PC-9 (cell line): ENCODE measurements around the gene ACHE. TPM values are rescaled to one million over a fixed set of nuclear protein-coding genes. Genes with fewer than 3 reads are reported as not detected.

Experiments
- Bru-seq: library from RNA; stranded (reverse); fragments of 400-500 nt; gene quantifications from one replicate; lab custom pipeline; 2021; lab: Mats Ljungman, UMichigan
- BruChase-seq, 2 experiments: library from RNA; stranded (reverse); fragments of 400-500 nt; gene quantifications; one replicate each; lab custom pipeline; 2021; lab: Mats Ljungman, UMichigan
- BruUV-seq: library from RNA; stranded (reverse); fragments of 400-500 nt; replicated peaks from 2 replicates; lab custom pipeline; 2021; lab: Mats Ljungman, UMichigan
- CTCF ChIA-PET: fragments of 300-600 bp; sonication (Branson Sonifier 250); formaldehyde crosslinking; loops from one replicate; lab custom pipeline; 2022; ENCODE audit warnings: antibody characterized with exemption; lab: Charles Lee
- POLR2A ChIA-PET: fragments of 300-600 bp; sonication (Branson Sonifier 250); formaldehyde crosslinking; loops from one replicate; lab custom pipeline; 2022; ENCODE audit warnings: antibody characterized with exemption; ENCODE audit not compliant: unreplicated experiment; lab: Charles Lee
- DNase-seq, 2 experiments: peaks; one replicate each; pipeline versions ENCODE4 v3.0.0 to v3.0.0-alpha.2; 2015 to 2022; ENCODE audit warnings: mixed read lengths in 1 of 2
- H2AFZ ChIP-seq: fragments of 200-600 bp; sonication (generic); 2 replicates; pipeline ENCODE4 v1.8.1; 2017; ENCODE audit warnings: antibody characterized with exemption
- H3F3A ChIP-seq: fragments of 200-600 bp; sonication (generic); 2 replicates; pipeline ENCODE4 v1.8.1; 2017; ENCODE audit warnings: antibody characterized with exemption, mild to moderate bottlenecking, low read depth; ENCODE audit not compliant: insufficient read depth
- H3K27ac ChIP-seq: fragments of 200-600 bp; sonication (generic); 2 replicates; pipeline ENCODE4 v1.6.1; 2016; ENCODE audit warnings: mixed run types
- H3K27me3 ChIP-seq: fragments of 200-600 bp; sonication (generic); 2 replicates; pipeline ENCODE4 v1.6.1; 2016; ENCODE audit warnings: low read depth, mixed run types; ENCODE audit not compliant: insufficient read depth
- H3K36me3 ChIP-seq: fragments of 200-600 bp; sonication (generic); 2 replicates; pipeline ENCODE4 v1.6.1; 2016; ENCODE audit warnings: low read depth, mixed run types
- H3K4me1 ChIP-seq: fragments of 200-600 bp; sonication (generic); replicated peaks from 2 replicates; pipeline ENCODE4 v1.6.1; 2016; ENCODE audit warnings: mixed run types; ENCODE audit not compliant: insufficient read depth
- H3K4me2 ChIP-seq: fragments of 200-600 bp; sonication (generic); 2 replicates; pipeline ENCODE4 v1.6.1; 2017; ENCODE audit warnings: mixed run types
- H3K4me3 ChIP-seq: fragments of 200-600 bp; sonication (generic); 2 replicates; pipeline ENCODE4 v1.6.1; 2016; ENCODE audit warnings: mixed run types
- H3K79me2 ChIP-seq: fragments of 200-600 bp; sonication (generic); 2 replicates; pipeline ENCODE4 v1.6.1; 2017; ENCODE audit warnings: low read depth, mixed run types
- H3K9me2 ChIP-seq: fragments of 200-600 bp; sonication (generic); 2 replicates; pipeline ENCODE4 v1.8.1; 2017; ENCODE audit warnings: mild to moderate bottlenecking; ENCODE audit not compliant: insufficient read depth
- H3K9me3 ChIP-seq: fragments of 200-600 bp; sonication (generic); 2 replicates; pipeline ENCODE4 v1.8.1; 2016; ENCODE audit warnings: low read depth; ENCODE audit not compliant: insufficient read depth
- H4K20me1 ChIP-seq: fragments of 200-600 bp; sonication (generic); 2 replicates; pipeline ENCODE4 v1.8.1; 2017; ENCODE audit not compliant: insufficient read depth
- EZH2 ChIP-seq: fragments of 200-600 bp; sonication (generic); IDR thresholded peaks from 2 replicates; pipeline ENCODE4 v1.8.0; 2017; ENCODE audit warnings: antibody characterized with exemption, low read depth
- intact Hi-C: fragments of 100-400 bp; cut with micrococcal nuclease; formaldehyde crosslinking; loops from one replicate; pipeline ENCODE4 v1.10.0; 2022; ENCODE audit not compliant: unreplicated experiment
- long read RNA-seq: library from polyadenylated mRNA; stranded (forward); transcript quantifications from one replicate; pipeline ENCODE4 v2.0.0, GENCODE V29; 2022
- total RNA-seq: library from RNA; stranded (reverse); gene quantifications from 2 replicates; pipeline ENCODE4 v1.2.3, GENCODE V29; 2021
- TF ChIP-seq, protein P1 (sequence below): fragments of 200-600 bp; sonication (generic); conservative IDR thresholded peaks from 2 replicates; pipeline ENCODE4 v1.6.1; 2017; ENCODE audit warnings: mixed run types, antibody characterized with exemption, mild to moderate bottlenecking, moderate library complexity

The ACHE gene
- total RNA-seq = 0.28 and 0.35 TPM in 2 replicates
- Bru-seq, nascent RNA = percentile 17 among the genes with signal in this experiment
- percentile 12 among the genes with signal in this experiment for BruChase-seq, experiment 1, labeled RNA remaining after a 2-hour chase
- BruChase-seq, experiment 2, labeled RNA remaining after a 6-hour chase = percentile 26 among the genes with signal in this experiment
- long read RNA-seq, partial matches to known transcripts = 0 of 2 reads
- long read RNA-seq, other reads (novel, unspliced or antisense) = 2 of 2 reads

DNA sequence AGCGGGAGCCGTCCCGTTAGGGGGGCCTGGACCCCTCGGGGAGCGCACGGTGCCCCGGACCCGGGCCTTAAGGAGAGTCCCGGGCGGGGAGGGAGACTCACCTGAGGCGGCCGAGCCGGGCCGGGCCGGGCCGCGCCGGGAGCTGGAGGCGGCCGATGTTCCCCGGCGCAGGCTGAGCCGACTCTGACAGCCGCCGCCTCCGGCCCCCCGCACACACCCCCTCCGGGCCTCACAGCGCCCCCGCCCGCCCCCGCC is at the start of gene ACHE:
Gene ACHE, minus strand, starts transcription at position 188 of the 255 bp plus-strand sequence. CDS start 1,656 bp downstream, outside the sequence.
- intact Hi-C loops = loop anchor here (1.0 to 10.0 kb wide), 3 partner anchors 71 to 639 kb away; no protein-coding TSS in a partner anchor

DNA sequence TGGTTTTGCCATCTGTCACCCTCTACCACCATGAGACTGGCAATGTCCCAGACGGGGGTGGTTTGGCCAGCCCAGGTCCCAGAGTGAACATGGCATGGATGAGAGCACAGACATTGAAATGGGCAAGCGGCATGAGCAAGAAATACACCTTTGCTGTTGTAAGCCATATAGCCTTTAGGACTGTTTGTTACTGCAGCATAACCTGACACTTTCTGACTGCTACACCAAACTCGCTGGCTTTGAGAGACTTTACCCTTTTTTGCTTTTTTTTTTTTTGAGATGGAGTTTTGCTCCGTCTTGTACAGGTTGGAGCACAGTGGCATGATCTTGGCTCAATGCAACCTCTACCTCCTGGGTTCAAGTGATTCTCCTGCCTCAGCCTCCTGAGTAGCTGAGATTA is 48.5 kb upstream of the ACHE start:
- Histone ChIP-seq H3K27ac (no peak overlapping the region), H2AFZ (no peak overlapping the region), H3K27me3 (peaks cover 23% of the 10 kb centered on the region), H4K20me1 (no peaks in the 10 kb centered on the region), H3K79me2 (no peaks in the 10 kb centered on the region), H3K4me3 (no peak overlapping the region), H3K36me3 (no peaks in the 10 kb centered on the region), H3K4me1 (peaks cover 14% of the 10 kb centered on the region), H3F3A (peaks cover 14% of the 10 kb centered on the region), H3K9me2 (no peaks in the 10 kb centered on the region), H3K9me3 (0 out of 2 replicates have a peak, but pooled peaks cover 7% of the 10 kb centered on the region), H3K4me2 (no peak overlapping the region)
- CTCF ChIA-PET = no interaction called here
- BruUV-seq = no TSS peak
- no peak for TF ChIP-seq EZH2
- TF ChIP-seq, protein P1, sequence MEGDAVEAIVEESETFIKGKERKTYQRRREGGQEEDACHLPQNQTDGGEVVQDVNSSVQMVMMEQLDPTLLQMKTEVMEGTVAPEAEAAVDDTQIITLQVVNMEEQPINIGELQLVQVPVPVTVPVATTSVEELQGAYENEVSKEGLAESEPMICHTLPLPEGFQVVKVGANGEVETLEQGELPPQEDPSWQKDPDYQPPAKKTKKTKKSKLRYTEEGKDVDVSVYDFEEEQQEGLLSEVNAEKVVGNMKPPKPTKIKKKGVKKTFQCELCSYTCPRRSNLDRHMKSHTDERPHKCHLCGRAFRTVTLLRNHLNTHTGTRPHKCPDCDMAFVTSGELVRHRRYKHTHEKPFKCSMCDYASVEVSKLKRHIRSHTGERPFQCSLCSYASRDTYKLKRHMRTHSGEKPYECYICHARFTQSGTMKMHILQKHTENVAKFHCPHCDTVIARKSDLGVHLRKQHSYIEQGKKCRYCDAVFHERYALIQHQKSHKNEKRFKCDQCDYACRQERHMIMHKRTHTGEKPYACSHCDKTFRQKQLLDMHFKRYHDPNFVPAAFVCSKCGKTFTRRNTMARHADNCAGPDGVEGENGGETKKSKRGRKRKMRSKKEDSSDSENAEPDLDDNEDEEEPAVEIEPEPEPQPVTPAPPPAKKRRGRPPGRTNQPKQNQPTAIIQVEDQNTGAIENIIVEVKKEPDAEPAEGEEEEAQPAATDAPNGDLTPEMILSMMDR = no peak
- DNase-seq = no peak
- intact Hi-C loops = no loop called here
- POLR2A ChIA-PET = no interaction called here

More for the DNA sequence above, at the start of gene ACHE:
- ChIA-PET CTCF (interaction anchor here (0.6 kb wide), 1 partner anchor 371 kb away, joined by 3 read pairs; no protein-coding TSS in a partner anchor), POLR2A (interaction anchor here (0.5 to 0.6 kb wide), 2 partner anchors 325 to 356 kb away, joined by 3 to 18 read pairs; no protein-coding TSS in a partner anchor)
- H3K79me2 ChIP-seq = no peaks in the 10 kb centered on the region
- H3K9me3 ChIP-seq = no peaks in the 10 kb centered on the region
- TF ChIP-seq, protein P1 = no peak
- no peak for TF ChIP-seq EZH2
- BruUV-seq = no TSS peak
- H3K4me3 ChIP-seq = peak within 1 kb of the TSS; percentile 30; the same call in 1 of the 2 replicates
- no peaks in the 10 kb centered on the region for H3K36me3 ChIP-seq
- H2AFZ ChIP-seq = no peak within 1 kb of the TSS
- peaks cover 11% of the 10 kb centered on the region; the same call in 1 of the 2 replicates for H3K27me3 ChIP-seq
- H3K27ac ChIP-seq = no peak within 1 kb of the TSS
- H3K9me2 ChIP-seq = no peaks in the 10 kb centered on the region
- no peaks in the 10 kb centered on the region for H4K20me1 ChIP-seq
- DNase-seq = no peak
- H3K4me1 ChIP-seq = peaks cover 14% of the 10 kb centered on the region
- peak within 1 kb of the TSS; percentile 63 for H3K4me2 ChIP-seq
- H3F3A ChIP-seq = peaks cover 17% of the 10 kb centered on the region; the same call in 1 of the 2 replicates

DNA sequence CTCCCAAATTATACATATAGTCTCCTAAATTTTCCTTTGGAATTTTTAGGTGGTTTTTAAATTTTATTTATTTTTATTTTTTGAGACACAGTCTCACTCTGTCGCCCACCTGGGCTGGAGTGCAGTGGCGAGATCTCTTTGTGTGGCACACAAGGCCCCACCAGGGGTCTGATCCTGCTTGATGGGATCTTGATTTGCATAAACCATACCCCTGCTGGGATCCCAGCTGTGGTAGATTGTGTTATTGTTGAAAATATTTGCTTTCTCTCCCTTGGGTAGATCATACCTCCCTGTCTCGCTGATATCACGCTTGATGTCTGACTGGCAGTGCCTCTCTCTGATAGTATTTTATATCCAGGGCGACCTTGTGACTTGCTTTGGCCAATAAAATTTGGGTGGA is 48.0 kb upstream of the ACHE start:
- H3K36me3 ChIP-seq = no peaks in the 10 kb centered on the region
- CTCF ChIA-PET = no interaction called here
- BruUV-seq = no TSS peak
- H3F3A ChIP-seq = peaks cover 14% of the 10 kb centered on the region
- H2AFZ ChIP-seq = no peak overlapping the region
- TF ChIP-seq, protein P1 = no peak
- TF ChIP-seq EZH2 = no peak
- 0 out of 2 replicates have a peak, but pooled peaks cover 7% of the 10 kb centered on the region for H3K9me3 ChIP-seq
- H3K4me1 ChIP-seq = peaks cover 14% of the 10 kb centered on the region
- no peak for DNase-seq
- intact Hi-C loops = no loop called here
- no peaks in the 10 kb centered on the region for H3K9me2 ChIP-seq
- H3K4me3 ChIP-seq = no peak overlapping the region
- peaks cover 18% of the 10 kb centered on the region for H3K27me3 ChIP-seq
- POLR2A ChIA-PET = no interaction called here
- no peaks in the 10 kb centered on the region for H3K79me2 ChIP-seq
- no peak overlapping the region for H3K27ac ChIP-seq
- no peak overlapping the region for H3K4me2 ChIP-seq
- H4K20me1 ChIP-seq = no peaks in the 10 kb centered on the region
